Measurements from ENCODE around the gene PUS1.

- TF ChIP-seq CTCF (conservative IDR thresholded peaks at IDR 0.05) (no peak), ZFX (IDR thresholded peaks at IDR 0.05) (no peak)
Observed at GRCh38 chr12:131883521-131883900, 45.6 kb upstream of the PUS1 start.

Data from C4-2B (cell line).